ENCODE results near the gene FAM131C.
"Not testable (repeated sequence)": the region's sequence is repeated elsewhere in the genome, so short reads cannot be mapped to it uniquely, and the experiment has no call there.

- TF ChIP-seq CTCF, POLR2A (IDR thresholded peaks at IDR 0.05): not testable (repeated sequence)
Measured at GRCh38 chr1:16057314-16057915, 16.0 kb downstream of the FAM131C start.

Data from prostate gland (tissue), 2 donors.